HepG2 (cell line): ENCODE results near the gene MAN2B2. TPM values are rescaled to one million over a fixed set of nuclear protein-coding genes. Genes with fewer than 3 reads are reported as not detected.
A peak's percentile ranks its signal among the peaks of the same experiment; 100 is the strongest.

Experiments
- ATF5 ChIP-seq: sonication (generic); formaldehyde crosslinking; IDR thresholded peaks from 2 replicates; pipeline ENCODE4 v1.4.0; 2020; ENCODE audit warnings: mild to moderate bottlenecking, low read depth, missing genetic modification reagents
- CBX1 ChIP-seq: IDR thresholded peaks from one replicate; pipeline ENCODE4 v1.6.1; 2016; ENCODE audit warnings: antibody characterized with exemption, low read depth
- CREB1 ChIP-seq, 2 experiments: fragments of 450-650 bp in 1 of 2; IDR thresholded peaks; 2 replicates each; pipeline ENCODE4 v1.6.1; 2016 to 2017; ENCODE audit warnings: control low read depth in 1 of 2, mild to moderate bottlenecking in 1 of 2, missing compliant biosample characterization in 1 of 2, missing genetic modification characterization in 1 of 2
- KDM1A ChIP-seq: IDR thresholded peaks from 2 replicates; pipeline ENCODE4 v1.6.1; 2016; ENCODE audit warnings: missing compliant biosample characterization
- REXO4 ChIP-seq: sonication (generic); formaldehyde crosslinking; IDR thresholded peaks from 2 replicates; pipeline ENCODE4 v1.8.0; 2022; ENCODE audit warnings: missing genetic modification reagents, mild to moderate bottlenecking, borderline replicate concordance
- SAFB2 ChIP-seq: sonication (generic); formaldehyde crosslinking; IDR thresholded peaks from 2 replicates; pipeline ENCODE4 v1.5.1; 2020; ENCODE audit warnings: missing genetic modification reagents, low read depth, mild to moderate bottlenecking, borderline replicate concordance
- TOE1 ChIP-seq: sonication (generic); formaldehyde crosslinking; IDR thresholded peaks from 2 replicates; pipeline ENCODE4 v1.4.0; 2020; ENCODE audit warnings: mild to moderate bottlenecking, missing genetic modification reagents
- TOPORS ChIP-seq: sonication (generic); formaldehyde crosslinking; IDR thresholded peaks from 2 replicates; pipeline ENCODE4 v1.8.0; 2023; ENCODE audit warnings: mild to moderate bottlenecking, missing genetic modification reagents
- ZBTB25 ChIP-seq: IDR thresholded peaks from 2 replicates; pipeline ENCODE4 v1.6.1; 2018; ENCODE audit warnings: missing genetic modification reagents
- ZNF556 ChIP-seq: sonication (generic); formaldehyde crosslinking; IDR thresholded peaks from 2 replicates; pipeline ENCODE4 v1.4.0; 2020; ENCODE audit warnings: mild to moderate bottlenecking, missing genetic modification reagents, borderline replicate concordance
- ZNF615 ChIP-seq: sonication (generic); formaldehyde crosslinking; IDR thresholded peaks from 2 replicates; pipeline ENCODE4 v1.5.0; 2020; ENCODE audit warnings: mild to moderate bottlenecking, missing genetic modification reagents, borderline replicate concordance
- ZNF678 ChIP-seq: sonication (generic); formaldehyde crosslinking; IDR thresholded peaks from 2 replicates; pipeline ENCODE4 v1.4.0; 2020; ENCODE audit warnings: mild to moderate bottlenecking, missing genetic modification reagents
- ZNF776 ChIP-seq: sonication (generic); formaldehyde crosslinking; IDR thresholded peaks from 2 replicates; pipeline ENCODE4 v1.4.0; 2020; ENCODE audit warnings: mild to moderate bottlenecking, missing genetic modification reagents
- ZZZ3 ChIP-seq: sonication (generic); formaldehyde crosslinking; IDR thresholded peaks from 2 replicates; pipeline ENCODE4 v1.4.0; 2020; ENCODE audit warnings: missing genetic modification reagents, mild to moderate bottlenecking, borderline replicate concordance
- polyA plus RNA-seq, 8 experiments: library from polyadenylated mRNA; depleted of rRNA in 3 of 8; stranded (reverse) in 7 of 8; unstranded in 1 of 8; fragments of >200 nt; fragmentation: Illumina TruSeq in 4 of 8; extraction: Trizol in 4 of 8; gene quantifications; 2 replicates each; pipeline versions ENCODE4 v1.2.1 to v1.2.3, GENCODE V29; 2011 to 2016; ENCODE audit warnings: low read depth in 4 of 8, missing spikeins in 1 of 8, mixed read lengths in 1 of 8; ENCODE audit not compliant: insufficient read depth in 1 of 8
- total RNA-seq, 5 experiments: library from RNA; depleted of rRNA; stranded (reverse); fragments of >200 nt; fragmentation: Illumina TruSeq; extraction: Trizol; gene quantifications; 2 replicates each; pipeline ENCODE4 v1.2.3, GENCODE V29; 2016; ENCODE audit warnings: low read depth in 1 of 5
- TF ChIP-seq, protein P1 (sequence below): sonication (generic); formaldehyde crosslinking; IDR thresholded peaks from 2 replicates; pipeline ENCODE4 v1.4.0; 2020; ENCODE audit warnings: missing genetic modification reagents, mild to moderate bottlenecking, borderline replicate concordance
- TF ChIP-seq, protein P2 (sequence below): sonication (generic); formaldehyde crosslinking; IDR thresholded peaks from 2 replicates; pipeline ENCODE4 v1.4.0; 2020; ENCODE audit warnings: low read depth, missing genetic modification reagents
- TF ChIP-seq, protein P3 (sequence below): fragments of 450-650 bp; IDR thresholded peaks from 2 replicates; pipeline ENCODE4 v1.6.1; 2017

The MAN2B2 gene
- total and polyA plus RNA-seq, 2 of the 13 experiments (the other 11 are each of a cell fraction or from before 2014, with no cell fraction given): 4.8 to 5.4 TPM

DNA sequence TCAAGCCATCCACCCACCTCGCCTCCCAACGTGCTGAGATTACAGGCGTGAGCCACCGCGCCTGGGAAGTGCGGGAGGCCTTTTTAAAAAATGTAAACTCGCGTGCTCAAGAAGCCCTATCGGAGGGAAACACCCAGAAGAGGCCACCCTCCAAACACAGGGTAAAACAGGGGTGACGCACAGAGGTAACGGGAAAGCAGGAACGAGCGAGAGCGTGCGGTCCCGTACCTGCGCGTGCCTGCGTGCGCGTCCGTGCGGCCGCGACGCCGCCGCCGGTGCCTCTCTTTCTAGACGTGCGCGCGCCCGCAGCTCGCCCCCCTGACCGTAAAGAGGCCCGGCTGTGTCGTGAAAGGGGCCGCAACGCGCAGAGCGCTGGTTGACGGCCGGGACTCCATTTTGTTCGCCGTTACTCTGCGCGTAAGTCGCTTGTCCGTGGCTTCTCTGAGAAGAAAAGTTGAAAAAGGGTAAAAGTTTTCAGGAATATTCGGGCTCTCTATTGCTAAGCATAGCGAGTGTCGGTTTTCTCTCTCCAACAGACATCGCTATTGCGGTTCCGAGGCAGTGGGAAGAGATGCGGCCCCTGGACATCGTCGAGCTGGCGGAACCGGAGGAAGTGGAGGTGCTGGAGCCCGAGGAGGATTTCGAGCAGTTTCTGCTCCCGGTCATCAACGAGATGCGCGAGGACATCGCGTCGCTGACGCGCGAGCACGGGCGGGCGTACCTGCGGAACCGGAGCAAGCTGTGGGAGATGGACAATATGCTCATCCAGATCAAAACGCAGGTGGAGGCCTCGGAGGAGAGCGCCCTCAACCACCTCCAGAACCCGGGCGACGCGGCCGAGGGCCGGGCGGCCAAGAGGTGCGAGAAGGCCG, 65.5 kb downstream of the MAN2B2 start, which contains the start of gene MRFAP1 (continued):
- TF ChIP-seq ATF5 (CRISPR knock-in tag): peak; percentile 59; the same call in 1 of the 2 replicates
- TF ChIP-seq ZNF776: no peak
- TF ChIP-seq, protein P1, sequence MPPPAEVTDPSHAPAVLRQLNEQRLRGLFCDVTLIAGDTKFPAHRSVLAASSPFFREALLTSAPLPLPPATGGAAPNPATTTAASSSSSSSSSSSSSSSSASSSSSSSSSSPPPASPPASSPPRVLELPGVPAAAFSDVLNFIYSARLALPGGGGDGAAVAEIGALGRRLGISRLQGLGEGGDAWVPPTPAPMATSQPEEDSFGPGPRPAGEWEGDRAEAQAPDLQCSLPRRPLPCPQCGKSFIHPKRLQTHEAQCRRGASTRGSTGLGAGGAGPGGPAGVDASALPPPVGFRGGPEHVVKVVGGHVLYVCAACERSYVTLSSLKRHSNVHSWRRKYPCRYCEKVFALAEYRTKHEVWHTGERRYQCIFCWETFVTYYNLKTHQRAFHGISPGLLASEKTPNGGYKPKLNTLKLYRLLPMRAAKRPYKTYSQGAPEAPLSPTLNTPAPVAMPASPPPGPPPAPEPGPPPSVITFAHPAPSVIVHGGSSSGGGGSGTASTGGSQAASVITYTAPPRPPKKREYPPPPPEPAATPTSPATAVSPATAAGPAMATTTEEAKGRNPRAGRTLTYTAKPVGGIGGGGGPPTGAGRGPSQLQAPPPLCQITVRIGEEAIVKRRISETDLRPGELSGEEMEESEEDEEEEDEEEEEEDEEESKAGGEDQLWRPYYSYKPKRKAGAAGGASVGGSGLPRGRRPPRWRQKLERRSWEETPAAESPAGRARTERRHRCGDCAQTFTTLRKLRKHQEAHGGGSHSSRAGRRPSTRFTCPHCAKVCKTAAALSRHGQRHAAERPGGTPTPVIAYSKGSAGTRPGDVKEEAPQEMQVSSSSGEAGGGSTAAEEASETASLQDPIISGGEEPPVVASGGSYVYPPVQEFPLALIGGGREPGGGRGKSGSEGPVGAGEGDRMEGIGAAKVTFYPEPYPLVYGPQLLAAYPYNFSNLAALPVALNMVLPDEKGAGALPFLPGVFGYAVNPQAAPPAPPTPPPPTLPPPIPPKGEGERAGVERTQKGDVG (CRISPR knock-in tag): 0 out of 2 replicates have a peak, but pooled peaks have one; percentile 50
- TF ChIP-seq REXO4: peak; percentile 60; the same call in 1 of the 2 replicates
- TF ChIP-seq ZZZ3: peak; percentile 68; the same call in 1 of the 2 replicates
- no peak; the same call in 1 of the 2 replicates for TF ChIP-seq TOE1 (CRISPR knock-in tag)
- TF ChIP-seq ZNF678 (CRISPR knock-in tag): peak; percentile 44; the same call in 1 of the 2 replicates
- no peak; the same call in 1 of the 2 replicates for TF ChIP-seq ZBTB25 (CRISPR knock-in tag)
- peak; percentile 54; the same call in 1 of the 2 replicates for TF ChIP-seq CREB1 (IDR thresholded peaks at IDR 0.05)
- TF ChIP-seq CREB1 (CRISPR knock-in tag; IDR thresholded peaks at IDR 0.05): 0 out of 2 replicates have a peak, but pooled peaks have one; percentile 23
- no peak for TF ChIP-seq CBX1
- no peak for TF ChIP-seq KDM1A (CRISPR knock-in tag)
- TF ChIP-seq ZNF556 (CRISPR knock-in tag): peak; percentile 66
- TF ChIP-seq, protein P2, sequence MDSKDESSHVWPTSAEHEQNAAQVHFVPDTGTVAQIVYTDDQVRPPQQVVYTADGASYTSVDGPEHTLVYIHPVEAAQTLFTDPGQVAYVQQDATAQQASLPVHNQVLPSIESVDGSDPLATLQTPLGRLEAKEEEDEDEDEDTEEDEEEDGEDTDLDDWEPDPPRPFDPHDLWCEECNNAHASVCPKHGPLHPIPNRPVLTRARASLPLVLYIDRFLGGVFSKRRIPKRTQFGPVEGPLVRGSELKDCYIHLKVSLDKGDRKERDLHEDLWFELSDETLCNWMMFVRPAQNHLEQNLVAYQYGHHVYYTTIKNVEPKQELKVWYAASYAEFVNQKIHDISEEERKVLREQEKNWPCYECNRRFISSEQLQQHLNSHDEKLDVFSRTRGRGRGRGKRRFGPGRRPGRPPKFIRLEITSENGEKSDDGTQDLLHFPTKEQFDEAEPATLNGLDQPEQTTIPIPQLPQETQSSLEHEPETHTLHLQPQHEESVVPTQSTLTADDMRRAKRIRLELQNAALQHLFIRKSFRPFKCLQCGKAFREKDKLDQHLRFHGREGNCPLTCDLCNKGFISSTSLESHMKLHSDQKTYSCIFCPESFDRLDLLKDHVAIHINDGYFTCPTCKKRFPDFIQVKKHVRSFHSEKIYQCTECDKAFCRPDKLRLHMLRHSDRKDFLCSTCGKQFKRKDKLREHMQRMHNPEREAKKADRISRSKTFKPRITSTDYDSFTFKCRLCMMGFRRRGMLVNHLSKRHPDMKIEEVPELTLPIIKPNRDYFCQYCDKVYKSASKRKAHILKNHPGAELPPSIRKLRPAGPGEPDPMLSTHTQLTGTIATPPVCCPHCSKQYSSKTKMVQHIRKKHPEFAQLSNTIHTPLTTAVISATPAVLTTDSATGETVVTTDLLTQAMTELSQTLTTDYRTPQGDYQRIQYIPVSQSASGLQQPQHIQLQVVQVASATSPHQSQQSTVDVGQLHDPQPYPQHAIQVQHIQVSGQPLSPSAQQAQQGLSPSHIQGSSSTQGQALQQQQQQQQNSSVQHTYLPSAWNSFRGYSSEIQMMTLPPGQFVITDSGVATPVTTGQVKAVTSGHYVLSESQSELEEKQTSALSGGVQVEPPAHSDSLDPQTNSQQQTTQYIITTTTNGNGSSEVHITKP (CRISPR knock-in tag): peak; percentile 45; the same call in 1 of the 2 replicates
- 0 out of 2 replicates have a peak, but pooled peaks have one; percentile 41 for TF ChIP-seq TOPORS
- TF ChIP-seq ZNF615 (CRISPR knock-in tag): peak; percentile 94
- TF ChIP-seq, protein P3, sequence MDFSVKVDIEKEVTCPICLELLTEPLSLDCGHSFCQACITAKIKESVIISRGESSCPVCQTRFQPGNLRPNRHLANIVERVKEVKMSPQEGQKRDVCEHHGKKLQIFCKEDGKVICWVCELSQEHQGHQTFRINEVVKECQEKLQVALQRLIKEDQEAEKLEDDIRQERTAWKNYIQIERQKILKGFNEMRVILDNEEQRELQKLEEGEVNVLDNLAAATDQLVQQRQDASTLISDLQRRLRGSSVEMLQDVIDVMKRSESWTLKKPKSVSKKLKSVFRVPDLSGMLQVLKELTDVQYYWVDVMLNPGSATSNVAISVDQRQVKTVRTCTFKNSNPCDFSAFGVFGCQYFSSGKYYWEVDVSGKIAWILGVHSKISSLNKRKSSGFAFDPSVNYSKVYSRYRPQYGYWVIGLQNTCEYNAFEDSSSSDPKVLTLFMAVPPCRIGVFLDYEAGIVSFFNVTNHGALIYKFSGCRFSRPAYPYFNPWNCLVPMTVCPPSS: no peak
- TF ChIP-seq SAFB2 (CRISPR knock-in tag): peak; percentile 28; the same call in 1 of the 2 replicates
